Transverse colon (tissue), 4 donors: ENCODE measurements around the gene ENPP7.

Experiments used
- CTCF ChIP-seq, 5 experiments: fragments of 200-600 bp in 3 of 5; fragments of 450-650 bp in 2 of 5; sonication (generic) in 3 of 5; IDR thresholded peaks; 1 replicate in 2 of 5; 2 replicates in 3 of 5; pipeline ENCODE4 v1.5.1; 2016 to 2017; ENCODE audit warnings: antibody characterized with exemption in 5 of 5, inconsistent platforms in 3 of 5, mild to moderate bottlenecking in 2 of 5, moderate library complexity in 1 of 5
- EP300 ChIP-seq: sonication (generic); formaldehyde crosslinking; IDR thresholded peaks from one replicate; pipeline ENCODE4 v1.6.1; 2017; ENCODE audit warnings: antibody characterized with exemption, low read depth
- POLR2A ChIP-seq: fragments of 450-650 bp; IDR thresholded peaks from one replicate; pipeline ENCODE4 v1.6.1; 2016; ENCODE audit warnings: antibody characterized with exemption, mild to moderate bottlenecking, moderate library complexity
- POLR2AphosphoS5 ChIP-seq, 3 donors: sonication (generic); formaldehyde crosslinking; IDR thresholded peaks; one replicate each; pipeline ENCODE4 v1.6.1; 2016; ENCODE audit warnings: antibody characterized with exemption in 3 of 3

- TF ChIP-seq POLR2AphosphoS5 (IDR thresholded peaks at IDR 0.05), result no peak
- TF ChIP-seq CTCF (IDR thresholded peaks at IDR 0.05), result no peak
- no peak for TF ChIP-seq EP300
- TF ChIP-seq POLR2A, result no peak
These were observed 34.1 kb upstream of the ENPP7 start for GRCh38 chr17:79696610-79696982.
